Measurements from ENCODE around the gene ALPL.
"Not testable (repeated sequence)": the region's sequence is repeated elsewhere in the genome, so short reads cannot be mapped to it uniquely, and the experiment has no call there.

ALPL gene

DNA sequence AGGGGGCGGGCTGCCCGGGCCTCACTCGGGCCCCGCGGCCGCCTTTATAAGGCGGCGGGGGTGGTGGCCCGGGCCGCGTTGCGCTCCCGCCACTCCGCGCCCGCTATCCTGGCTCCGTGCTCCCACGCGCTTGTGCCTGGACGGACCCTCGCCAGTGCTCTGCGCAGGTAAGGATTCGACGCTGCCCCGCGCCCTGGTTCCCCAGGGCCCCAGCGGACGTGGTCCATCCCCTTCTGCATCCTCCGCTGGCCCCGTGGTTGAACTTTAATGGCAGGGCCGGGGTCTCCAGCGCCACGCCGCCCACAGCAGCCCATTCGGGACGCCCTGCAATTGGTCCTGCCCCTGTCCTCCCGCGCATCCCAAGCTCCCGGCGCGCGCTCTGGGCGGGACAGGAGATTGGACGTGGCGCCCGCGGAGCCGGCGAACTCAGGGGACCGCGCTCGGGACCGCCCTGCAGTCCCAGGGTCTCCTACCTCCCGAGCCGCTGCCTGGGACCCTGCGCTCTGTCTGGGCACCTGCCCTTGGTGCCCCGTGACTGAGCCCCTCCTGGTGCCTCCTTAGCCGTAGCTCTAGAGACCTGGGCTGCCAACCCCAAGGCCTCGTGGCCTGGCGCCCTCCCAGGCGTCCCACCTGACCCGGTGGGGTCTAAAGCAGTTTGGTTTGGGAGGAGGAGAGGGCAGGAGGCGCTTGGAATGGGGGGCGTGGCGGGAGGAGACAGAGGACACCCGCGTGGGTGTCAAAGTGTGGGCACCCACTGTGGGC is at the start of gene ALPL:
Gene ALPL, plus strand, starts transcription at position 73 of the 762 bp plus-strand sequence. CDS start 44,659 bp downstream, outside the sequence.
- no peak for DNase-seq (ENCODE audit: low read depth in 2 of 2)

GRCh38 chr1:21465127-21465526 is 44.1 kb upstream of the ALPL start:
- not testable (repeated sequence) for DNase-seq (ENCODE audit: low read depth in 2 of 2)

GRCh38 chr1:21467946-21468345 is 41.3 kb upstream of the ALPL start:
- DNase-seq (ENCODE audit: low read depth in 2 of 2), result not testable (repeated sequence)

- DNase-seq (ENCODE audit: low read depth in 2 of 2), result no peak
These were observed 40.6 kb upstream of the ALPL start for GRCh38 chr1:21468599-21468998.

- no peak for DNase-seq (ENCODE audit: low read depth in 2 of 2)
These were observed 39.6 kb upstream of the ALPL start for GRCh38 chr1:21469581-21469980.

- DNase-seq (ENCODE audit: low read depth in 2 of 2), result no peak
These were observed 36.4 kb upstream of the ALPL start for GRCh38 chr1:21472861-21473260.

GRCh38 chr1:21478356-21478755 is 30.9 kb upstream of the ALPL start:
- DNase-seq (ENCODE audit: low read depth in 2 of 2), result no peak

- not testable (repeated sequence) for DNase-seq (ENCODE audit: low read depth in 2 of 2)
These were observed 25.3 kb upstream of the ALPL start for GRCh38 chr1:21483881-21484280.

- DNase-seq (ENCODE audit: low read depth in 2 of 2), result no peak
These were observed 20.1 kb upstream of the ALPL start for GRCh38 chr1:21489146-21489545.

DNA sequence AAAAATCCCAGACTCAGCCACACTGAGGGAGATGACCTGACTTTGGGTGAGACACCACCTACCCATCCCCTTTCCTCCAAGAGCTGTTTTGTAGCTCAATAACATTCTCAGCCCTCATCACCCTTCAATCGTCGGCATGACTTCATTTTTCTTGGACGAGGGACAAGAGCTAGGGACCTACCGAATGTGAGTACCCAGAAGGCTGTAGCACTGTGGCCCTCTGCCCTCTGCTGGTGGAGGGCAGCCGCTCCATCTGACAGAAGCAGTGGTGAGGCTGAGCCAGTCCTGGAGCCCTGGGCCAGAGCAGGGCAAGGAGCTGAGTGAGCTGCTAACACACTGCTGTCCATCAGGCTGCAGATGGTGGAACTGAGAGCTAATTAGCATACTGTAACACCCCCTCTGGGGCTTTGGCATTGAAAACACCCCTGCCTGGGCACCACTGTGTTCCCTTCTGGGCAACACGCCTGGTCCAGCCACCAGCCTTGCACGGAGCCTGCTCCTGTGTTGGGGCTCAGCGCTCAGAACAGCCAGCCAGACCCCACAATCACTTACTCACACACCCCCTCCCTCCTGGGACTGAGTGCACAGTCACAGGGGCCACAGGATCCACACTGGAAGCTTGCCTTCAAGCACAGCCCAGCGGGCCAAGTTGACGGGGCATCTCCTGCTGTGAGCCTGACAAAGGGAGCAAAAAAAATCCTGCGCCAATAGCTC is 18.3 kb upstream of the ALPL start:
- DNase-seq (ENCODE audit: low read depth in 2 of 2), result no peak

DNA sequence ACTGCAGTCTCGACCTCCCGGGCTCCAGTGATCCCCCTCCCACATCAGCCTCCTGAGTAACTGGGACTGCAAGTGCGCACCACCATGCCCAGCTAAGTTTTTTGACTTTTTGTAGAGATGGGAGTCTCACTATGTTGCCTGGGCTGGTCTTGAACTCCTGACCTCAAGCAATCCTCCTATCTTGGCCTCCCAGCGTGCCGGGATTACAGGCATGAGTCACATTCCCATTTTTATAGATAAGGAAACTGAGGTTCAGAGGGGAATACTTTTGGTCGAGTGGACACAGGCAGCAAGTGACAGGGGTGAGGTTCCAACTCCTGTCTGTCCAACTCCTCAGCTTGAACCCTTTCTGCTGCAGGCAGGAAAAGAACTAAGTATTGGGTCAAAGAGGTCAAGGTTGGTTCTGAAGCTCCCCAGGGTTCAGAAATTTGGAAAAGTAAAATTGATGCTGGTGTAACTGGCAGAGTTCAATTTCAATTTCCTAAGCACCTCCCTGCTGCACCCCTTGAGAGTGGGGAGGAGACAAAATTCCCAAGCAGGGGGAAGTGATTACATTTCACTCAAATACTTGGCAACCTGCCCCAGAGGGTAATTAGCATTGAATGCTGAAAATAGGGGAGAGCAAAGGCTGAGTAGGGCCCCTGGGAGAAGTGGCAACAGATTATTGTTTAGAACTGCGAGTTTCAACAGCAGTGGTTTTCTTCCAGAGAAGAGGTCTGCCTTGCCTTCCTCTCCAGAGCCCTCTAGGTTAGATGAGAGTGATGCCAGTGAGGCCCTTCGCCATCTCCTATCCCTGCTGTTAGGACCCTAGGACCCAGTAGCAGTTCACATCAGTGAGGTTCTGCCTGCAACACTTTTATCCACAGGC is 17.5 kb upstream of the ALPL start:
- no peak for DNase-seq (ENCODE audit: low read depth in 2 of 2)

DNA sequence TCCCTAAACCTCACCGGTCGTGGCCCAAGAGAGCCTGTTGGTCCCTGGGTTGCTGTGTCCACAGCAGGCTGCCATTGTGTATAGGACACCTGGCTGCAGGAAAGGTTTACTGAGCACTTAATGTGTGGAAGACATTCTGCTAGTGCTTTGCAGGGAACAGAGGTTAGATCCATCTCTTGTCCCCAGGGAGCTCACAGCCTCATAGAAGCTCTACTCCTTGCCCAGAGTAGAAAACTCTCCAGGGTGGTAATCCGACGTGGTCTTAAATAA is 16.9 kb upstream of the ALPL start:
- DNase-seq (ENCODE audit: low read depth in 2 of 2), result no peak

GRCh38 chr1:21494196-21494595 is 15.0 kb upstream of the ALPL start:
- DNase-seq (ENCODE audit: low read depth in 2 of 2), result no peak

GRCh38 chr1:21495225-21495820 is 13.9 kb upstream of the ALPL start:
- no peak for DNase-seq (ENCODE audit: low read depth in 2 of 2)

DNA sequence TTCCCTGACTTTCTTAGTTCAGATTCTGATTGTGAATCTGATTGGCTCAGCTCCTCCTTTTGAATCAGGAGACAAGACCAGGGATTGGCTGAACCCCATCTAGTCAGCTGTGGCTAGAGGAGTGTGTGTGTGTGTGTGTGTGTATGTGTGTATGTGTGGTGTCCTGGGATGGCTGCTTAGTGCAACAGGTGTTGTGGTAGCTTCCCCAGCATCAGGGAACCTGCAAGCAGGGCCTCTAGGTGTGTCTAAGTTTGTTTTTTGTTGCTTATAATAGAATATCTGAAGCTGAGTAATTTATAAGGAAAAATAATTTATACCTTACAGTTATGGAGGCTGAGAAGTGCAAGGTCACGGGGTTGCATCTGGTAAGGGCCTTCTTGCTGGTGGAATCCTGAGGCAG is 13.2 kb upstream of the ALPL start:
- no peak for DNase-seq (ENCODE audit: low read depth in 2 of 2)

DNA sequence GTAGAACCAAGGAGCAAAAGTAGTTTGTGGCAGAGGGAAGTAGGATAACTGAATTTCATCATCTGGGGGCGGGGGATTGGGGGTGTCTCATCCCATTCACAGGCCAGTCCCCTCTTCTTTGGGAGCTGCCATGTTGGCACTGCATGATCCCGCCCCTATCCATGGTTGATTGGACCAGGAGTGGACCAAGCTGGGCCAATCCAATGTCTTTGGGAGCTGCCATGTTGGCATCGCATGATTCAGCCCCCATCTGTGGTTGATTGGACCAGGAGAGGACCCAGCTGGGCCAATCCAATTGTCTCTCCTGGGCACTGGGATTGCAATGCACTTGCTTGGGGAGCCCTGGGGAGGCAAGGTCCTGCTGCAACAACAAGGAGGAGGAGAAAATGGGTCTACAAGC is 12.3 kb upstream of the ALPL start:
- no peak for DNase-seq (ENCODE audit: low read depth in 2 of 2)

GRCh38 chr1:21497466-21498061 is 11.7 kb upstream of the ALPL start:
- no peak for DNase-seq (ENCODE audit: low read depth in 2 of 2)

DNA sequence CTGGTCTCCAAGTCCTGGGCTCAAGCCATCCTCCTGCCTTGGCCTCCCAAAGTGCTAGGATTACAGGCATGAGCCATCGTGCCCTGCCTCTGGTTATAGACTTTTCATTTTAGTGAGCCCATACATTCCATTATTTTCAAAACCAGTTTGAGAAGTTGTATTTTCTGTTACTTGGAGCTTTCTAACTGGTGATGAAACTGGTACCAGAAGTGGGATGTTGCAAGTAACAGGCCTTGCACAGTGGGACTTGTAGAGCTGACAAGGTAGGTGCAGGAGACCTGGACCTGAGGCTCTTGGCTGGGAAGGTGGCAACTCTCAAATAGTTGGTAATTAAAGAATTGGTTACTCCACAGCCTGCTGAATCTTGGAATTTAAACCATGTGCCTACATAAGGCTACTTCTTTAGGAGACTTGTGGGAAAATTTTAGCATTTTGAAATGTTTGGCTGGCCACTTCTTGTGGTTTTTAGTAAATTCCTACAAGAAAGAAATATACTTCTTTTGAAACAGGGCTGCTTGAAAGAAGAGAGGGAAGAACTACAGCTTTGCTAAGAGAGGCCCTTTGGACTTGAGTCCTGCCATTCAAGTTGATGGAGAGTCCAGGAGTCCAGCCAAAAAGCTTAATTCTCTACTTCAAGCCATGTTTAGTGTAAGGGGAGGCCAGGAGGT is 9.8 kb upstream of the ALPL start:
- DNase-seq (ENCODE audit: low read depth in 2 of 2), result no peak

- DNase-seq (ENCODE audit: low read depth in 2 of 2), result no peak
These were observed 5.4 kb upstream of the ALPL start for GRCh38 chr1:21503706-21504377.

DNA sequence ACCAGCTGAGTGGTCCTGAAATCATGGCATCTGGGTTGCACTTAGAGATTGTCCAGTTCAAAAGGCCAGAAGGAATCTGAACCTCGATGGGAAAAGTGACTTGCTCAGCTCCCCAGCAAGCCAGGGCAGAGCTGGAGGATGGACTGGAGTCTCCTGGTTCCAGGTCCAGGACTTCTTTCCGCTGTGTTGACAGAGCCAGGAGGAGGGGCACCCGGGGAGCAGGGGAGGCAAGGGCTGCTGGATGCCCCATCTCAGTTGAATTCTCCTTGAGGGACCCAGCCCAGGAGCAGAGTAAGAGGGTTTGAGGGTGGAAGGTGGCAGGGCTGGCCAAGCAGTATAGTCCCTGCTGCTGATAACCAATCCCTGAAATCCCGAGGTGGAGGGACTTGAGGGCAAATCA is 2.4 kb upstream of the ALPL start:
- DNase-seq (ENCODE audit: low read depth in 2 of 2), result no peak
